NCI-H446 treated with DMSO at 0.1 percent for 48 hours (cell line): ENCODE results near the gene DQX1.

ENCODE experiments used
- DNase-seq: peaks from one replicate; lab custom pipeline; 2025; lab: John Stamatoyannopoulos, UW

The DQX1 gene

DNA sequence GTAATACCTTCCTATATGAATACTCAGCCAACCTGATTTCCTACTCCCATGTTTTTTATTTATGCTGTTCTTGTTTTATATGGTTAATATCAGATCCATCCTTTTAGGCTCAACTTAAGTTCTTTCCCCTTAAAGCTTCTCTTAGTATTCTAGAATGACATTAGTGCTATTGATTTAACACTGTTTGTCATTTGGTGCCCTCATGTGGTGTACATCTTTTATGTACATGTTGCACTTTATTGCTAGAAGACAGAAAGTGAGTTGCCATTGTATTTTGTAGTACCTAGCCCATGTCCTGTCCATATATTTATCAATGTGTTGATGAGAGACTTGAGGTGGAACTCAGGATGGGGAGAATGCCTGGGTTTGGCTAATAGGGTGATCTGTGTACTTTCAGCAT, 6.2 kb upstream of the DQX1 start:
- peak; percentile 8 for DNase-seq

DNA sequence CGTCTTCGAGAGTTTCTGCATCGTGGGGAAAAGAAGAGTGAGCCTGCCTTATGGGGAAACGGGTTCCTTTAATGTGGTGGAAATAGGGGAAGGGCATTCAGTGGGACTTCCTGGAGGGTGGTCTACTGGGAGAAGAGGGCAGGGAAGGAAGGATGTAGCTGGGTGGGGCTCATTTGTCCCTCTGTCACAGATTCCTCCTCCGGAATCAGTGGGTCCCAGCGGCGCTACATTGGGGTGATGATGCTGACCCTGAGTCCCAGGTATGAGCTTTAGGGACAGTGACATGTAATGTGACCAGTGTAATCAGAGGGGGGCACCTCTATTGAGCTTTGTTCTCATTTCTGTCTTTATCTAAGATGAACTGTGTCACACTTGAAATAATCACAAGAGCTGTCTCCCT, 5.6 kb upstream of the DQX1 start:
- DNase-seq = no peak

DNA sequence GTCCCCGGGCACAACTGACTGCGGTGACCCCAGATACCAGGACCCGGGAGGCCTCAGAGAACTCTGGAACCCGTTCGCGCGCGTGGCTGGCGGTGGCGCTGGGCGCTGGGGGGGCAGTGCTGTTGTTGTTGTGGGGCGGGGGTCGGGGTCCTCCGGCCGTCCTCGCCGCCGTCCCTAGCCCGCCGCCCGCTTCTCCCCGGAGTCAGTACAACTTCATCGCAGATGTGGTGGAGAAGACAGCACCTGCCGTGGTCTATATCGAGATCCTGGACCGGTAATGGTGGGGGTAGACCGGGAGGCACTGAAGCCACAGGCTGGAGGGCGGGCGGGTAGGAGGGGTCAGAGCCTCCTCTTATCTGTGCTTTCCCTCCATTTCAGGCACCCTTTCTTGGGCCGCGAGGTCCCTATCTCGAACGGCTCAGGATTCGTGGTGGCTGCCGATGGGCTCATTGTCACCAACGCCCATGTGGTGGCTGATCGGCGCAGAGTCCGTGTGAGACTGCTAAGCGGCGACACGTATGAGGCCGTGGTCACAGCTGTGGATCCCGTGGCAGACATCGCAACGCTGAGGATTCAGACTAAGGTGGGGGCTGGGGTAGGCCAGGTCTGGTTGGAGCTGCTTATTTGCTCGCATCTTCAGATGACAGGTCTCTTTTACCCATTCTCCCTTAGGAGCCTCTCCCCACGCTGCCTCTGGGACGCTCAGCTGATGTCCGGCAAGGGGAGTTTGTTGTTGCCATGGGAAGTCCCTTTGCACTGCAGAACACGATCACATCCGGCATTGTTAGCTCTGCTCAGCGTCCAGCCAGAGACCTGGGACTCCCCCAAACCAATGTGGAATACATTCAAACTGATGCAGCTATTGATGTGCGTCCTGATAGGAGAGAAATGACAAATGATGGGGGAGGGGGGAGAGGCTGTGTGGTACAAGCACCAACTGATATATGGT, 4.5 kb upstream of the DQX1 start:
- DNase-seq = peak; percentile 4

DNA sequence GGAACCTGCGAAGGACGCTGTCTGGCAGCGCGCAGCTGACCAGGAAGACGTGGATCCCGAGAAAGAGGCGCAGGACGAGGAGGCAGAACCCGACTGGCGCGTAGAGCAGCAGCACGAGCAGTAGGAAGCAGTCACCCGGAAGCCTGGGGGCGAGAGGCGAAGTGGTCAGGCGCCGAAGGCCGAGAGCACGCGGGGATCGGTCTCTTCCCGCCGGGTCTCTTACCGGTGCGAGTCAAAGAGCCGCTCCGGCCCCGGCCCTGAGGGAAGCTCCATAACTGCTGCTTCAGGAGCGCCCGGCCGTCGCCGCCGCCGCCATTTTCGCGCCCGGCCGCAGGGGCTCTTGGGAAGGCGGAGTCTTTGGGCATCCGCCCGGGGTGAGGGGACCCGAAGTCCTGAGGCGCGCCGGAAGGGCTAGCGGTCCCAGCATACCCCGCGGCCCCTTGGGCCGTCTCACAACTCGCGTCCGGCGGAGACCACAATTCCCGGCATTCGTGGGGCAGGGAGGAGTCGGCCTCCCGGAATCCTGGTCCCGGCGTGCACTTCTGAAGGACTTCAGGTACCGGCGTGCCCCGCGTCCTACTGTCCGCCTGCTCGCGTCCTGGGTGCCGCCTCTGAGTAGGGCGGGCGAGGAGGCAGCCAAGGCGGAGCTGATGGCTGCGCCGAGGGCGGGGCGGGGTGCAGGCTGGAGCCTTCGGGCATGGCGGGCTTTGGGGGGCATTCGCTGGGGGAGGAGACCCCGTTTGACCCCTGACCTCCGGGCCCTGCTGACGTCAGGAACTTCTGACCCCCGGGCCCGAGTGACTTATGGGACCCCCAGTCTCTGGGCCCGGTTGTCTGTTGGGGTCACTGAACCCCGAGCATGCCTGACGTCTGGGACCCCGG, 3.6 kb upstream of the DQX1 start, which contains the start of the genes AUP1 and HTRA2:
Gene AUP1, minus strand, starts transcription at position 350 of the 882 bp plus-strand sequence. Its CDS starts 77 bp downstream, at position 273.
Gene HTRA2, plus strand, starts transcription at position 577 of the 882 bp plus-strand sequence. Its CDS starts 74 bp downstream, at position 651.
- peak; percentile 96 for DNase-seq

DNA sequence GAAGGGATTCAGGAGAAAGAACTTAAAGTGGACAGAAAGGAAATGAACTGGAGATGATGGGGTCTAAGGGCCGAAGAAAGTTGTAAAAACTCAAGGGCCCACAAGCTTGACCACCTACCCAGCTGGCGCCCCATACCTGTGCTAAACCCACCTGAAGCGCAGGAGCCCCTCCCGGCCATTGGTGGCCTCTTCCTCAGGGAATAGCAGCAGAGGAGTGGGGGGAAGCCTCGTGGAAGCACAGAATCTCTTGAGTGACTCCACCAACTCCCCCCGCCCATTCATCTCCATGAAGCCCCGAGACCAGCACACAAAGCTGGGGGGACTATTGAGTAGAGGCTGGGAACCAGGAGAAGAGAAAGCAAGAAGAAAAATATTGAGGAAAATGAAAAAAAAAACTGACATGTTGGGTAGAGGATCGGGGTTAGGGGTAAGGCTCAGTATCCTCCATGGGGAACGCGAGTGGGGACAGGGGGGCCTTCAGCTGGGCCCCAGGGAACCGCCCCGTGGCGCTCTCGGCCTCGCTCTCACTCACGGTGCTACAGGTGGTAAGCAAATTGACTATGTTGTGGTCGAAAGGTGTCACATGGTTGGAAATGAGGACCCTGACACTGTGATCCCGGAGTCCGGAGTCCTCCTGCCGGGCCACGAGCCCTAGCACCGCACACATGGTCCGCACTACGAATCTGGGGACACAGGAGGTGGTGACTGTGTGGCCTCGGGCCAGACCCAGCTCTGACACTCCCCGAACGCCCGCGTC, 2.7 kb upstream of the DQX1 start:
- no peak for DNase-seq

DNA sequence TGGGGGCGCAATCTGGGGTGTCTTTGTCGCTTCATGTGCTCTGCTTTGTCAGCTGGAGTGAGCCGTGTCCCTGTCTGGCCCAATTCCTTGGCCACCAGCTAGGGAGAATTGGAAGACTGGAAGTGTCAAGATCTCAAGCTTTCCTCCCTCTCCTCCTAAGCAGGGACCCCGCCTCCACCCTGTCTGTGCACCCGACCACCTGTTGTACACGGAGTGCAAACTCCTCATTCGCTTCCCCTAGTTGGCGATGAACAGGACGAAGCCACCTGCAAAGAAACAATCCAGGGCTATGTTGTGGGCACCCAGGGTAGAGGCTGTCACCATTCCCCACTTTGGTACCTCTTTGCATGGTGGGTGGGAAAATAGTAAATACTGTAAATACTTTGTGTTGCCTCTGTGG, 1.7 kb upstream of the DQX1 start:
- no peak for DNase-seq

DNA sequence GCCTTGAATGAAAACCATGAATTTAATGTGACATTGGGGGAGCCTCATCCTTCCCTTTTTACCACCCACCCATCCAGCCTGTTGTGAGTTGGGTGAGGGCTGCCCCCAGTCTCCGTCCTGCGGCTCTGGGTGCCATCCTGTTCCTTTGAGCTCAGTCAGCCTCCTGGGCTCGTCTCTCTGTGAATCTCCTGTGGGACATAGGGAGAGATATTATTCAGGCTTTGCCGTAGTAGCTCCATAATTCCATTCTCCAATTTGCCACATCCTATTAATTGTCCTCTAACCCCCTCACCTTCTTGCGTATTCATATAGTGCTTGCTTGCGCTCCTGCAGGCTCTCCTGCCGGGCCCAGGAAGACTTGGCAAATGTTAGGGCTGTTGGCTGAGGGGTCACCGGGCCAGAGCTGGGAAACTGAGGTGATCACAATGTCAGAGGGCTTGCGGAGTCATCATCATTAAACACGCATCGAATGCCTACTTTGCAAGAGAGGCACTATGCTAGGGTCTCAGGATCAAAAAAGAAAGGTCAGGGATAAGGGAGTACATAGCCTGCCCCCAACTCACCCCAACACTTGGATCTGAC, 709 bp upstream of the DQX1 start:
- DNase-seq = no peak

DNA sequence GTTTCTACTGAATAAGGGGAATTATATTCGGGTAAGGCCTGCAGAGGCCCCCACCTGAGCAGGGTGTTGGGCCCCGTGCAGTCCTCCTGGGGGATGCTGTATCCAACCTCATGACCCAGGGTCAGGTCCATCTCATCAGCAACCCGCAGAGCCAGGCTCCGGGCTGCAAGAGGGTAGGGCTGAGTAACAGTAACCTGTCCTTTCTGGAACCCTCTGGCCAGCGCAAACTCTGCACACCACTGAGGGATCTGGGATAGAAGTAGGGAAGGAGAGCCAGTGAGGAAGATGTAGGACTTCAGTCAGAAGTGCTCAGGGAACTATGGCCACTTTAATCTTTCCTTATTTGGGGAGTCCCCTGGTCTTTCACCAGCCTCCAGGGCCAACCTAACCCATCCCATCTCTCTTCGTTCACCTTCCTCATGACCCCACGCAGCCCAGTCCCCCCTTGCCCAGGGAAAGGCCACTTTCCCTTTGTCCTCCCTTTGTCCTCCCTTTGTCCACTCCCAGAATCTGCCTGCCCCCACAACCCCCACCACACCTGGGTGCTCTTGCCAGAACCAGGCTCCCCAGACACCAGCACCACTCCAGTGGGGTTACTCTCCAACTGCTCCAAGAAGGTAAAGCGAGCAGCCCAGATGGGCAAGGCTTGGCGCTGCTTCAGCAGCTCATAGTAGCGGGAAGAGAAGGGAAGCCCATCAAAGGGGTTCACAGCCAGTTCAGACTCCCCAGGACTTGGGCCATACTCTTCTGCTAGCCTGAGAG, 895 bp downstream of the DQX1 start:
- DNase-seq = no peak

DNA sequence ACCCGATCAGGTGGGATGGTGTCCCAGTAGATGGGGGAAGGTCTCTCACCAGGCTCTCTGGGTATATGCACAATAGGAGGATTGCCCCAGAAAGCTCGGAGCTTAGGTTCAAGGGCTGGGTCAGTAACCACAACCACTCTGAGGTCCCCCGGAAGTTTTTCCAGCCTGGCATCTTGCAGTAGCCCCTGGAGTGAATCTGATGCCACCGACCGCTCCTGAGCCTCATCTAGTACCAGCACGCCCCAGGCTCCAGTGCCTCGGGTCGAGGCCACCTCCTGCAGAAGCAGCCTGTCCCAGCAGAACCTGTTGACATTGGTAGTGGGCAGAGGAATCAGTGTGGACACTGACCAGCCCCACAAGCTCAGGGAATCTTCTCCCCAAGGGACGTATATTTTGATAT, 2.0 kb downstream of the DQX1 start:
- DNase-seq = no peak

DNA sequence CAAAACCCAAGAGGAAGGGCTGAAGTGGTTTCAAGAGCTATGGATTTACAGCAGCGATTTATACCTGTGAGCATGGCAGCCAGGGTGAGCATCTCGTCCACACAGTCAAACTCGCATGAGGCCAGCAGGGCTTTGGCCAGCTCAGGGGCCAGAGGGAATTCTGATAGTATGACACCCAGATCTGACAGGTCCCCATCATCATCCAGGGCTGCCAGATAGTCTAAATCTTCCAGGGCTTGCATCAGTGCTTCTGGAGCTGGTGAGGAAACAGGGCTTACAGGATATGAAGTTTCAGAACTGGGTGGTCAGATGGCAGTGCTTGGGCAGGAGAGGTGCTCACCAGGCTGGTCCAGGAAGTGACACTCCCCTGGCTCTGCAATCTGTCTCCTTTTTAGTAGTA, 3.5 kb downstream of the DQX1 start:
- no peak for DNase-seq

DNA sequence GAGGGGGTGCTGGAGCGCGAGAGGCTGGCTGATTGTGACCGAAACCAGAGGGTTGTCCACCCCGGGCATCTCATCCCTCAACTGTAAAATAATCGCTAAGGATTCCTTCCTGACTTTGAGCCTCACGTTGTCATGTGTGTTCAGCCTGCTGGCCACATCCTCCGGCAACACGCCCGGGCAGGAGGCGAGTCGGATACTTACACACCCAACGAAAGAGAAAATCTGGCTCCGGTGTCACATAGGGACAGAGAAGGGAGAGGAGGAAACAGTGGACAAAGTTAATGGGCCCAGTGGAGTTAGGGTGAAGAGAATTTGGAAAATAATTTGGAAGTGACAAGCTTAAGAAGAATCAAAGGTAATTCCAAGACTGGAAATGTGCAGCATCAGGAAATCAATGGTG, 9.4 kb downstream of the DQX1 start:
- no peak for DNase-seq

DNA sequence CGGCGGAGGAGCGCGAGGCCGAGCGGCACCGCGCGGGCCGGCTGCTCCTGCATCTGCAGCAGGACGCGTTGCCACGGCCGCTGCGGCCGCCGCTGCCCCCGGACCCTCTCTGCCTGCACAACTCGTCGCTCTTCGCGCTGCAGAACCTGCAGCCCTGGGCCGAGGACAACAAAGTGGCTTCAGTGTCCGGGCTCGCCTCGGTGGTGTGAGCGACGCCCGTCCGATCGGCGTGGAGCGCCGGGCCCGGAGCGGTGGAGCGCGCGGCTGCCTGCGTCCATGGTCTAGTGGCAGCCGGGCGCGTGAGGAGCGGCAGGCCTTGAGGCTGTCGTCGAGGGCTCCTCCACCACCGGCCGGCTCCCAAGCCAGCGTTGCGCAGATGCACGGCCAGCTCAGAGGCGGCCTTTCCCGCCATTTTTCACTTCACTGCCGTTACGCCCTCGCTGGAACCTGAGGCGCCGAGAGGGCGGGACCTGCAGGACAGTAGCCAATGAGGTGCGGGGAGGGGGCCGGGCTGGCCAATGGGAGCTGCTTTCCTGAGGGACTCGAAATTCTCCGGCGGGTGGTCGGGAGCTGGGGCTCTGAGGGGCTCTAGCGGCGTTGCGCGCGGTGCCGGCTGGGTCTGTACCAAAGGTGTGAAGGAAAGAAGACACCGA, 9.9 kb downstream of the DQX1 start:
- no peak for DNase-seq

DNA sequence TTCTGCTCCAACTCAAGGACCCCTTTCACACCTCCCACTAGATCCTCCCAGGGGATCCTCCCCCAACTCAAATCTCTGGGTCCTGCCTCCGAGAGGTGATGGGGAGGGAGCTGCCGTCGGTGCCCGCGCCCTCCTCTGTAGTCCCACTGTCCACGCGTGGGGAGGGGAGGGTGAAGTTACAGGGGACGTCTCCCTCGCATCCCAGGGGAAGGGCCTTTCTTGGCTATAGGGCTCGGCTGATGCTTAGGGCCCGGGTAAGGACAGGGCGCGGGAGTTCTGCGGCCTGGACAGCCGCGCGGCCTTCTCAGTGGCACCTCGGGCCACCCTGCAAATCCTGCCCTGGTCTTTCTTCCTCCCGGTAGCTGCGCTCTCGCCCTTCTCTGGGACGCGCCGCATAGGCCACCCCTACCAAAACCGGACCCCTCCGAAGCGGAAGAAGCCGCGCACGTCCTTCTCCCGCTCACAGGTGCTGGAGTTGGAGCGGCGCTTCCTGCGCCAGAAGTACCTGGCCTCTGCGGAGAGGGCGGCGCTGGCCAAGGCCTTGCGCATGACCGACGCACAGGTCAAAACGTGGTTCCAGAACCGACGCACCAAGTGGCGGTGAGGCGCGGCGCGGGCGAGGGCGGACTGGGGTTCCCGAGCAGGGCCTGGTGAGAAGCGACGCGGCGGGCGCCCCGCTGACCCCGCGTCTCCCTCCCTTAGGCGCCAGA, 10.6 kb downstream of the DQX1 start:
- DNase-seq = no peak

DNA sequence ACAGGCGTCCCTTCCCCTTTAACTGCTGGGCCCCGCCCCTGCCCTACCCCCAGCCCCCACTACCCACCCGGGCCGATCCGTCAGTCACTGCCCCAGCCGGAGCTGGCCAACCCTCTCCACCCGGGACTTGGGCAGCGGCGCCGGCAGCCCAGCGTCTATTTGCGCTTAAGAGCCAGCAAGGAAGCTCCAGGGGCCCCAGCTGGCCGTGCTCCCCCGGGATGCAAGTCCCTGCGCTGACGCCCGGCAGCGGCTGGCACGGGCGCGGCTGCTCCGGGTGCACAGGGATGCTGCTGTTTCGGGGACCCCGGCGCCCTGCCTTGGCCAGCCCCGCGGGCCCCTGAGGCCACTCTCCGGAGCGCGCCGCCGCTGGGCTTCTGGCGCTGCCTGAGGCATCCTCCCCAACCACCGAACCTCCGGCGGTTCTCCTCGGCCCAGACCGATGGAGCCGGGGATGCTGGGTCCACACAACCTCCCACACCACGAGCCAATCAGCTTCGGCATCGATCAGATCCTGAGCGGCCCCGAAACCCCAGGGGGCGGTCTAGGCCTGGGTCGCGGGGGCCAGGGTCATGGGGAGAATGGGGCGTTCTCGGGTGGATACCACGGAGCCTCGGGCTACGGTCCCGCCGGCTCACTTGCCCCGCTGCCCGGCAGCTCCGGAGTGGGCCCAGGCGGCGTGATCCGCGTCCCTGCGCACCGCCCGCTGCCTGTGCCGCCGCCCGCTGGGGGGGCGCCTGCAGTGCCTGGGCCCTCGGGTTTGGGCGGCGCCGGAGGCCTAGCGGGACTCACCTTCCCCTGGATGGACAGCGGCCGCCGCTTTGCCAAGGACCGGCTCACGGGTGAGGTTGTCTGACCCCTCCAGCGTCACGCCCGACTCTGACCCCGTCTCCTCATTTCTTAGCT, 11.4 kb downstream of the DQX1 start, which contains the start of gene TLX2:
Gene TLX2, plus strand, starts transcription at position 83 of the 903 bp plus-strand sequence. Its CDS starts 357 bp downstream, at position 440.
- no peak for DNase-seq

DNA sequence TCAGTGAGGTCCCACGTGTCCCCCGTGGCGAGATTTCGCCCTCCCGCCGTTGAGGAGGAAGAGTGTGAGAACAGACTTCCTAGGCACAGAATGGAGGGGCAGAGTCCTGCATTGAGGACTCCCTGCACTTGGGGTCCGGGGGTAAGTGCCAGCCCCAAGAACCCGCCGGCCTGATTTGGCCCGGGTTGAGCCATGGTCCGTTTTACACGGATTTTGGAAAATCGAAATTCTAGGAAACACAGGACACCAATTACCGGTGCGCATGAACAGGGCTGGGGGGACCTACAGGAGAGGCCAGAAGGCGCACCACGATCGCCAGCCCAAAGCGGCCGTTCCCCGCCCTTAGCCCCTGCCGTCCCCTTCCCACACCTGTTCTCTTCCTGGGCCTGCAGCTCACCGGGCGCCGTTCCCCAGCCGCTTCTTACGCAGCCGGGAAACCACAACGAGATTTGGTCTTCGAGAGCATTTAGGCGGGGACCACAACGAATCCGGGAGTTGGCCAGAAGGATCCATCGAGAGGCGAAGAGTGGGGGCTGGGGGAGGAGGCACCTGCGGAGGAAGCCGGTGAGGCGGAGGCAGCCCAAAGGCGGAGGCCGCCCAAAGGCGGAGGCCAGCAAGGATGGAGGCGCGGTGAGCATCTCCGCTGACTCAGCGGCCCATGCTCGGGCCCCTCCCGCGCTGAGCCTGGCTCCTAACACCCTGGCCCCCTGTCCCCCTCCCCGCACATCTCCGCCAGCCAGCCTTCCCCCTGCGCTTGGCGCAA, 12.2 kb downstream of the DQX1 start:
- no peak for DNase-seq

DNA sequence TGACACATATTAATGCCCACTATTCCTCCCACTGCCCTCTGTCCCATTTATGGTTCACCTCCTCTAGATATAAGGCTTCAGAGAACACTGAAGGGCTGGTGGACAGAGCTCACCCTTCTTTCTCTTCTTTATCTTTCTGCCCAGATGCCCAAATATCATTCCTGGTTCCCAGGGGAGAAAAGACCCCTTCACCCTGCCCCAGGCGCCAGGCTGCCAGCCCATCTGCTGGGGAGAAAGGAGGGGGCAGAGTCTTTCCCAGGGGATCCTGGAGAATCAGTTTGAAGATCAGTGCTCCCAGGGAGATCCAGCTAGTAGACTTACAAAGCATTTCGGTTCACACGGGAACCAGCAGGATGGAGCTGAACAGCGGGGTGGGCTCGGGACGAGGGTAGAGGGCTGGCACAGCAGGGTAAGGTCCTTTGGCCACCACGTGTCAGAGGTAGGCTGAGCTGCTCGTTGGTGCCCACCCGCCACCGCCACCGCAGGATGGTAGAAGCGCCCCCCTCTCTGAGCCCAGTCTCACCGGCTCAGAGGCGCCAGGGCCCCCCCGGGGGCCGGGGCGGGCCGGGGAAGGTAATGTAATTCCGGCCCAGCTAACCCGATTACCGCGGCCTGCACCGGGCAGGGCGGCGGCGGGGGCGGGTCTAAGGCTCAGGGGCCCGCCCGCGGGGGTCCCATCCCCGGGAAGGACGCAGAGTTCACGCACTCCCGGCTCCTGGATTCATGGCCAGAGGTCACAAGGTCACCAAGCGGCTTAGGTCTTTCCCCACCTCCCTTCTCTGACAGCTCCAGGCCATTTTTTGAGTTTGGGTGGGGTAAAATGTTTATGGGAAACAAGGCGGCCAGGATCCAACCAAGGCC, 13.1 kb downstream of the DQX1 start:
- no peak for DNase-seq
